A549 (cell line): Measurements from ENCODE around the gene CYGB.

ENCODE experiments used
- MAX ChIP-seq: IDR thresholded peaks from 2 replicates; pipeline ENCODE4 v1.6.1; 2012
- MAZ ChIP-seq: fragments of 150-350 bp; IDR thresholded peaks from 2 replicates; pipeline ENCODE4 v1.6.1; 2014; ENCODE audit warnings: antibody characterized with exemption, low read depth, low read length, borderline replicate concordance
- SMC3 ChIP-seq: fragments of >200 bp; sonication (Bioruptor Twin); formaldehyde crosslinking; IDR thresholded peaks from 3 replicates; pipeline ENCODE4 v1.6.1; 2018; ENCODE audit warnings: inconsistent platforms
- ZFP36 ChIP-seq: fragments of 450-650 bp; IDR thresholded peaks from 2 replicates; pipeline ENCODE4 v1.6.1; 2014; ENCODE audit warnings: borderline replicate concordance; ENCODE audit not compliant: partially characterized antibody

DNA sequence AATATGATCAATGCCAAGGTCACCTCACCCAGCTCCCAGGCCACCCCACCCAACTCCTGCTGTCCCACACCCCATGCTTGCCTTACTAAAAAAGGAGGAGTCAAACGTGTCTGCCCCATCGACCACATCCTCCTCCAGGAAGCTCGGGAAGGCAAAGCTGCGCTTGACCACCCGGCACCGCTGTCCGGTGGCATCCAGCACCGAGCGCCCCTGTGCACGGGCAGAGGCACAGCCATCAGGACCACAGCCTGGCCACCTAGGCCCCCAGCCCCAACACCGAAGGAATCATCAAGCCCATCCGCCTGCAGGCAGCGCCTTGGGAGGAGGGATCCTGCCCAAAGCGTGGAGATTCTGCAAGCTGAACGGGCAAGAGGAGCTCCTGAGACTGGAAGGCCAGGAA lies 59.9 kb downstream of the CYGB start:
- TF ChIP-seq SMC3 = no peak
- TF ChIP-seq MAZ = no peak
- no peak for TF ChIP-seq MAX
- TF ChIP-seq ZFP36 = no peak
